Pulmonary artery endothelial cell (primary cell): Measurements from ENCODE around the gene EXD3. TPM values are rescaled to one million over a fixed set of nuclear protein-coding genes. Genes with fewer than 3 reads are reported as not detected.
A peak's percentile ranks its signal among the peaks of the same experiment; 100 is the strongest.

ENCODE experiments used
- DNase-seq: peaks from one replicate; pipeline ENCODE4 v3.0.0-alpha.2; 2011; ENCODE audit warnings: low read depth, low spot score
- total RNA-seq: library from RNA; depleted of rRNA; stranded (reverse); fragments of >200 nt; gene quantifications from 2 replicates; pipeline ENCODE4 v1.2.3, GENCODE V29; 2014

EXD3 gene
- total RNA-seq, 1 donor from 2014 or later: 24.3 TPM

- DNase-seq: no peak
These were observed 55.2 kb downstream of the EXD3 start for GRCh38 chr9:137367506-137368430.

- DNase-seq: no peak
These were observed 56.0 kb downstream of the EXD3 start for GRCh38 chr9:137366891-137367381.

- DNase-seq: no peak
These were observed 56.5 kb downstream of the EXD3 start for GRCh38 chr9:137366445-137366810.

GRCh38 chr9:137365552-137366444 is 57.2 kb downstream of the EXD3 start:
- DNase-seq: no peak

- no peak for DNase-seq
These were observed 57.9 kb downstream of the EXD3 start for GRCh38 chr9:137365056-137365455.

- no peak for DNase-seq
These were observed 63.1 kb downstream of the EXD3 start for GRCh38 chr9:137359850-137360249.

- no peak for DNase-seq
These were observed 64.8 kb downstream of the EXD3 start for GRCh38 chr9:137358126-137358525.

- no peak for DNase-seq
These were observed 65.8 kb downstream of the EXD3 start for GRCh38 chr9:137357166-137357565.

GRCh38 chr9:137355761-137356365 is 67.1 kb downstream of the EXD3 start:
- no peak for DNase-seq

- no peak for DNase-seq
These were observed 67.9 kb downstream of the EXD3 start for GRCh38 chr9:137354845-137355760.

GRCh38 chr9:137354153-137354844 is 68.7 kb downstream of the EXD3 start:
- no peak for DNase-seq

GRCh38 chr9:137353223-137354152 is 69.5 kb downstream of the EXD3 start:
- peak; percentile 49 for DNase-seq

GRCh38 chr9:137352511-137353222 is 70.3 kb downstream of the EXD3 start:
- no peak for DNase-seq

GRCh38 chr9:137351781-137352501 is 71.0 kb downstream of the EXD3 start:
- no peak for DNase-seq

GRCh38 chr9:137350696-137351584 is 72.0 kb downstream of the EXD3 start:
- no peak for DNase-seq

GRCh38 chr9:137349471-137350033 is 73.4 kb downstream of the EXD3 start:
- DNase-seq: no peak
